A172 (cell line): Measurements from ENCODE around the gene CTRB1. TPM values are rescaled to one million over a fixed set of nuclear protein-coding genes. Genes with fewer than 3 reads are reported as not detected.
"Not testable (repeated sequence)": the region's sequence is repeated elsewhere in the genome, so short reads cannot be mapped to it uniquely, and the experiment has no call there.

ENCODE experiments used
- DNase-seq: peaks from one replicate; pipeline ENCODE4 v3.0.0-alpha.2; 2015; ENCODE audit warnings: low spot score
- total RNA-seq: library from RNA; depleted of rRNA; stranded (reverse); fragments of >200 nt; shearing (Covaris generic); gene quantifications from 2 replicates; pipeline ENCODE4 v1.2.3, GENCODE V29; 2014

CTRB1 gene
- total RNA-seq, 1 experiment from 2014 or later, result not detected

- DNase-seq, result not testable (repeated sequence)
These were observed 21.8 kb downstream of the CTRB1 start for GRCh38 chr16:75240633-75241032.

- DNase-seq, result no peak
These were observed 22.6 kb downstream of the CTRB1 start for GRCh38 chr16:75241412-75241811.

- DNase-seq, result no peak
These were observed 23.2 kb downstream of the CTRB1 start for GRCh38 chr16:75241955-75242354.

GRCh38 chr16:75242436-75243078 lies 23.8 kb downstream of the CTRB1 start:
- not testable (repeated sequence) for DNase-seq

GRCh38 chr16:75243667-75244224 lies 25.0 kb downstream of the CTRB1 start:
- no peak for DNase-seq

DNA sequence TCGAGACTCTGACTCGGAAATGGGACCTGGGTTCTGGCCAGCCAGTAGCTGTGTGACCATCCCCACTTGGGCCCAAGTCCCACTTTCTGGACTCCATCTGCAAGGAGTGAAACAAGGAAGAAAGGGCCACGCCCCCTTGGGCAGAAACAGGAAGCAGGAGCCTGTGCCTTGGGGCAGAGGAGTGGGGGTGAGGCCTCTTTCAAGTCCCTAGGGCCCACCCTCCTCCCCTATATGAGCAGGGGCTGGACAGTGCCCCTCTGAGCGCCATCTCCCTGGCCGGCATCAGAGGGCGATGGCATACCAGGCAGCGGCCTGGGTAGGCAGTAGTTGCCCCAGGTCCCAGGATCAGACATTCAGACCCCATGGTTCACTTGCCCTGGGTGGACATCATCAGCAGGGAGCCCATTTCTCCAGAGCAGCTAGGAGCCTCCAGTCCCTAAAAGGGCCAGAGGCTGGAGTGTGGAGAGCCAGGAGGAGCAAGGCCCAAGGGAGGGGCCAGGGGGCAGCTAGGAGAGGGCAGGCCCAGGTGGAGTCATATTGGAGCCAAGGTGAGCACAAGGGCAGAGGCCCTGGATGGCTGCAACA lies 25.5 kb downstream of the CTRB1 start:
- peak; percentile 89 for DNase-seq

DNA sequence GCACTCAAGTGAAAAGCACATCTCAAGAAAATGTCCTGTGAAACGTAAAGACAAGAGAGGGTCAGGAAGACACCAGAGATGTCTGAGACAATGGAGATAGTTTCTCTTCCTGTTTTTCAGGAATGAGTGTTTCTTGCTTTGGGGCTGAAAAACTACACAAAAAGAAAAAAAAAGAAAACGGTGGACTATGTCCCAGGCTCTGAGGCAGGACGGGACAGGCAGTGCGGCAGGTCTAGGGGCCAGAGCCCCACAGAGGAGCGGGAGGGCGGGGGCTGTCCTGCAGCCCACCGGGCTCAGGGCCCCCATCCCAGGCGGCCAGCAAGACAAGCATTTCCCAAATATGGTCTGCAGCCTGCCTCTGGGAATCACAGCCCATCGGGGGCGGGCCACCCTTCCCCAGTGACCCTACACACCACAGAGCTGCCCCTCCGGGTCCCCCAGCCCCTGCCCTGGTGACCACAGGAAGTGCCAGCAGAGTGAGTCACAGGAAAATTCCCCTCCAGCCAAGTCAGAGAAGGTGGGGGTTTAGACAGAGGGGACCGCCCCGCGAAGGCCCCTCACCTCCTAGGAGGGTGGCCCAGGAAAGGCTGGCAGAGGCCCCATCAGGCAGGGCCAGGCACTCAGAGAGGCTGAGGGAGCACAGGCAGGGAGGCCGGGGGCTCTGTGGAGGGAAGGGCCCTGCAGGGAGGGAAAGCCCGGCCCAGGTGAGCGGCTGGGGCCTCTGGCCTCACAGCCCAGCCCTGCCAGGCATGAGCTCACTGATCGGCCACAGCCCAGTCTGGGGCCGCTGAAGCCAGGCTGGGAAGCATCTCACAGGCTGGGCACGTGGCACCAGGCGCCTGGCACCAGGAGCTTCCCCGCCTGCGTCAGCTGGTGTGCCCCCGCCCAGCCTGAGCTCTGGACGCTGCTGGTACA lies 26.3 kb downstream of the CTRB1 start:
- DNase-seq, result peak; percentile 99

- no peak for DNase-seq
These were observed 27.9 kb downstream of the CTRB1 start for GRCh38 chr16:75246504-75247205.

DNA sequence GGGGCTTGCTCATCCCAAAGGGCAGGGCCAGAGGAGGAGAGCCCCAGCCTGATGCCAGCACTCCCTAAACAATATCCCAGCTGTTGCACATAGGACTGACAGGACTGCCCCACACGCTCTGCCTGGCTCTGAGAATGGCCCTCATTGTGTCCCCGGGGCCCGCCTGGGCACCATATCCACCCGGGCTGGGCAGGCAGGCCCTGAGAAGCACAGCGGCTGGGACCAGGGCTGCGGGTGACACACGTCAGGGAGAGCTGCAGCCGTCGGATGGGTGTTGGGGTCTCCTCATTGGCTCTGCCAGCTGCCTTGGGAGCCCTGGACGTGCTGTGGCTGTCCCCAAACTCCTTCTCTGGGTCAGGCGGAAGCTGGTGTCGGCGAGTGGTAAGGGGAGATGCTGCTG lies 28.5 kb downstream of the CTRB1 start:
- DNase-seq, result no peak

DNA sequence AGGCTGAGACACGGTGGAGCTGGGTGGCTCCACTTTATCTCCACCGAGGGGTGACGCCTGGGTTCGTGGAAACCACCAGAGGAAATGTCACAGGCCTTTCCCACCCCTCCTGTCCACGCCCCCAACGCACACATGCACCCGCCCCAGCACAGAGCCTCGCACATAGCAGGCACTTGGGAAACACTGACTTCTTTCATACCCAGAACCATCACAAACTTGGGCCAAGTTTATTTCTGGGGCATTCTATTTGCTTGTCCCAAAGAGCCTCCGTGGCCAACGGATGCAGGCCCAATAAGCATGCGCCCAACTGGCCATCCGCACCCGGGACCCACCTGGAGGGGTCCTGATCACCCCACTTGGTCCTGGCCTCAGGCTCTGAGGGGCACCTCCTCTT lies 29.4 kb downstream of the CTRB1 start:
- DNase-seq, result no peak

GRCh38 chr16:75248536-75249380 lies 30.0 kb downstream of the CTRB1 start:
- no peak for DNase-seq

GRCh38 chr16:75249441-75249840 lies 30.7 kb downstream of the CTRB1 start:
- no peak for DNase-seq

- DNase-seq, result no peak
These were observed 31.5 kb downstream of the CTRB1 start for GRCh38 chr16:75250089-75250808.

- DNase-seq, result no peak
These were observed 32.1 kb downstream of the CTRB1 start for GRCh38 chr16:75250809-75251279.

DNA sequence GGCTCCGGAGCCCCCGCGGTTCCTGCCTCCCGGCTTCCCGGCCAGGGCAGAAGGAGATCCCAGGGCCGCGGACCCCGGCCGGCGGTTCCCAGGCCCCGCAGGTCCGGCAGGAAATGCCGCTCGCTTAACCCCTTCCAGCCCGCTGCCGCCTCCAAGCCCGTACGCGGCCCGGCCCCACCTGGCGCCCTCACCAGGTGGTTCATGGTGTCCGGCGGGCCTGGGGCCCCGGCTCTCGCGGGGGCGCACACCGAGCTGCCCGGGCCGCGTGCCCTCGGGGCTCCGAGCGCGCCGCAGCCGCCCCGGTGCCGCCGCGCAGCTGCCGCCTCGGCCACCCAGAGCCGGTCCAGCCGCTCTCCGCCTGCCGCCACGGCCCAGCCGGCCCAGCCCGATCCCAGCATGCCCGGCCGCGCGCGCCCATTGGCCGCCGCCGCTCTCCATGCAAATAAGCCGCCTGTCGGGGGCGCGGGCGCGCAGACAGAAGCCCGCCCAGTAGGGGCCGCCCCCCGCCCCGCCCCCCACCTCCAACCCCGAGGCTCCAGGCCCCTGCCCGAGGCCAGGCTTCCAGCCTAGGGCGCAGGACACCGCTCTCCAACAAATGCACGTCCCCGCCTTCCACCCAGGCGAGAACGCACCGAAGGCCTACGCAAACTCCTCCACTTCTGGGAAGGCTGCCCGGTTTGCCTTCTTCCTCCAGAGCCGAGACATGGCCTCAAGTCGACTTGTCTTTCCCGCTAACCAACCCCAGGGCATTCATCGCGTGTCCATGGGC lies 32.7 kb downstream of the CTRB1 start, which contains the start of gene BCAR1:
TSS of gene BCAR1 (minus strand) at position 345 of the 769 bp plus-strand sequence. CDS start at position 203, 142 bp downstream.
- peak; percentile 70 for DNase-seq

DNA sequence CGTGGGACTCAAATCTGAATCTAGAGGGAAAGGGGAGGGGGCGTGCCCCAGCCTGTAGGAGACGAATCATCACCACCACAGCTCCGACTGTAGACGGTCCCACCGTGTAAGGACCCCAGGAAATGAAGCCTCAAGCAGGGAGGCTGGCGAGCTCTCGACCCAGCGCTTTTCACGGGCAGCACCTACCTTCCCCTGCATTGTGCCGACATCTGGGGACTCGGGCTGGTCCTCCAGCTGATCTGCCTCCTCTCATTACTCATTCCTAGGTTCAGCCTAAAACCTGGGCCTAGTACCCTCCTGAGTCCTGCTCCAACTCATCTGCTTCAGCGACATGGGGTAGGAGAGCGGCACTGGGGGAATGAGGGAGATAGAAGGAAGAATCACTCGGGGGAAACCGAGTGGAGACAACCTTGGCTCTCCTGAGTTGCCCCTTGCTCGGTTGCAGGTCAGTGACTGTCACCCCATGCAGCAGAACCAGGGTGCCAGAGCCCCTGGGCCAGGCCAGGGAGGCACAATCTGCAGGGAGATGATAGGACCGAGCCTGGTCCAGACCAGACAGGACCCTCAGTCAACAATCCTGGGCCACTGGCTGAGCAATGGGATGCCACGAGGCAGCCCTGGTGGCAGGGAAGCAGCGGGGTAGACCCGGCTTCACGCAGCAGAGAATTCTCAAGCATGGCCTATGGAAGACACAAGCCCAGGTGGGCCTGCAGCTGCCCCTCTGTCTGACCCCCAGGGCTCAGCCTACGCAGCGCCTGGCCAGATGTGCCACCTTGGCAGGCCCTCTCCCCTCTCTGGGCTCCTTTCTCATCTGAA lies 33.5 kb downstream of the CTRB1 start:
- DNase-seq, result no peak

DNA sequence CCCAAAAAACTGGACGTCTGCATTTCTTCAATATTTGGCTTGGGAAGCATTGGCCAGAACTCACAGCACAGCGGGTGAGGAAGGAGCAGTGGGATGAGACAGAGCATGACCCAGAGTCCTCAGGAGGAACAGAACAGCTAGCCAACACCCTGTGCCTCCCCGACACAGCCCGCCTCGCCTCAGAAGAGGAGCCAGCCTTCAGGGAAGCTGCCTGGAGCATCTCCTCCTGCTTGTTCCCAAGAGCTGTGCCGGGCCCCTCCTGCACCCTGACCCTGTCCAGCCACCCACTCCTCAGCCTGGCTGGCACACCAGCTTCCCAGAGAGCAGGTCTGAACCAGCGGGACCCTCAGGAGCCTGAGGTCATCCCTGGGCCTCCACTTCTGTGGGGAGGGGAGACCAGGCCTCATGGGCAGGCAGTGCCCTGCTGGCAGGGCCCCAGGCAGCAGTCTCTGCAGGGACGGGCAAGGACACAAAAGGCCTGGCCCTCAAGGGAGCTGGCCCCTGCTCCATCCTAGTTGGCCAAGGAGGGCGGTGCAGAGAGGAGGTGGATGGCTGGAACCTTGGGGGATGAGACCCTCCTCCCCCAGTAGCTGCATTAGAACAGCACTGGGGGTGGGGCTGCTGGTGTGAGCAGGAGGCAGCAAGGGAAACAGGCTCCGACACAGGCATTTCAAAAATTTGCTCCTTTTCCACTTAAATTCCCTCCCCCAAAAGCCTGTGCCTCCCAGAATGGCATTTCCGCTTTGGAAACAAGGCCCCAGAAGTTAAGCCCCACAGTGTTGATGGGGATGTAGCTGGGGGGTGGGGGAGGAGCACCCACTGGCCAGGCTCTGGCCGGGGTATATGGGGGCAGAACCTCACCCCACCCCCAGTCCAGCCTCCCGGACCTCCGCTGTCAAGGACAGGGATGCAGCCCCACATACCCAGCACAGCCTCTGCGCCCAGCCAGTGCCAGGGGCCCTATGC lies 34.4 kb downstream of the CTRB1 start:
- DNase-seq, result peak; percentile 89
